Nephron (organoid): Measurements from ENCODE around the gene LSM11.

ENCODE experiments used
- H3K27ac Mint-ChIP-seq, 3 experiments: 2 replicates each; pipeline ENCODE4 v1.8.0; 2020; ENCODE audit warnings: mixed read lengths in 3 of 3, mild to moderate bottlenecking in 2 of 3, moderate library complexity in 1 of 3
- H3K27me3 Mint-ChIP-seq: 2 replicates; pipeline ENCODE4 v1.8.0; 2021; ENCODE audit warnings: low read depth, mild to moderate bottlenecking, moderate library complexity, mixed read lengths
- H3K36me3 Mint-ChIP-seq: 2 replicates; pipeline ENCODE4 v1.8.0; 2020; ENCODE audit warnings: low read depth, mixed read lengths
- H3K4me1 Mint-ChIP-seq: 2 replicates; pipeline ENCODE4 v1.8.0; 2020; ENCODE audit warnings: mixed read lengths
- H3K4me3 Mint-ChIP-seq, 3 experiments: 2 replicates each; pipeline ENCODE4 v1.8.0; 2020; ENCODE audit warnings: mild to moderate bottlenecking in 3 of 3, mixed read lengths in 3 of 3, moderate library complexity in 2 of 3
- H3K9me3 Mint-ChIP-seq: 2 replicates; pipeline ENCODE4 v1.8.0; 2020; ENCODE audit warnings: mixed read lengths
- CTCF ChIP-seq, 3 experiments: fragments of 200-600 bp; sonication (generic); IDR thresholded peaks; one replicate each; pipeline ENCODE4 v1.5.0; 2021; ENCODE audit warnings: antibody characterized with exemption in 3 of 3; ENCODE audit not compliant: unreplicated experiment in 3 of 3

The LSM11 gene

DNA sequence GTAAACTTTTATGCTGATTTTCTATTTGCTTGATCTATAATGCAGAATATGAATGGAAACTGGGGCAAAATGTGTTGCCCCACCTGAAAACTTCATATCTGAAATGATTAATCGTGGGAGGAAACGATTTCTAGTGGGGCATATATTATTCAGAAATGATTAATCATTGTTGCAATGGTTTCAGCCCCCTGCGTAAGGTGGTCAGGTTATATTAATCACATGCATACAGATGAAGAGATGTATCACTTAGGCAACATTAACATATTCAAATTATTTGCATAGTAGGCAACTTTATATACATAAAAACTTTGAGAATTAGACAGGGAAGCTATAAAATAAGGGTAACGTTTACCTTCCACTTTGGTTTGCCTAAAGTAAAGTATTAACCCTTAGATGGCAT, 49.8 kb downstream of the LSM11 start:
- Mint-ChIP-seq H3K4me1 (no peaks in the 10 kb centered on the region), H3K27me3 (no peaks in the 10 kb centered on the region), H3K9me3 (no peaks in the 10 kb centered on the region), H3K4me3 (no peak overlapping the region), H3K27ac (no peak overlapping the region), H3K36me3 (peaks cover 60% of the 10 kb centered on the region)
- TF ChIP-seq CTCF (IDR thresholded peaks at IDR 0.05; ENCODE audit: unreplicated experiment in 3 of 3), result no peak

- Mint-ChIP-seq H3K4me1 (no peaks in the 10 kb centered on the region), H3K4me3 (no peak overlapping the region)
Observed at GRCh38 chr5:157799578-157799977, 56.1 kb downstream of the LSM11 start.

DNA sequence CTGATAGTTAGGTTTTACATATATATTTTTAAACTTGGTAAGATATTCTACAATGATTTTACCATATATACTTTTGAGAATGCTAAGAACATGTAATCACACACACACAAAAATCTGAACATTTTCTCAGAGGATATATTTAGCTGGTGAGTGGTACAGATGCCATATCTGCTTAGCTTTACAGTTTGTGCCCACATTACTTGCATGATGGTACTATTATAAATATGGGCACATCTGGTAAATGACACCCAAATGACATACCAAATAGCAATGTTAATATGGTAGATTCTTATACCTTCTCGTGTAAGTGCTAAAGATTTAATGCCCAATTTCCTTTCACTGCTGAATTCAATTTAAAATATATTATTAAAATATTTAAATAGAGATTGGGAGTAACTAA, 56.6 kb downstream of the LSM11 start:
- Mint-ChIP-seq H3K27ac (no peak overlapping the region), H3K36me3 (peaks cover 50% of the 10 kb centered on the region), H3K4me3 (no peak overlapping the region), H3K9me3 (no peaks in the 10 kb centered on the region), H3K27me3 (no peaks in the 10 kb centered on the region), H3K4me1 (no peaks in the 10 kb centered on the region)
- no peak for TF ChIP-seq CTCF (IDR thresholded peaks at IDR 0.05; ENCODE audit: unreplicated experiment in 3 of 3)

More at GRCh38 chr5:157799578-157799977, 56.1 kb downstream of the LSM11 start:
- H3K9me3 Mint-ChIP-seq, result no peaks in the 10 kb centered on the region
- peaks cover 48% of the 10 kb centered on the region for H3K36me3 Mint-ChIP-seq
- H3K27me3 Mint-ChIP-seq, result no peaks in the 10 kb centered on the region
- no peak overlapping the region for H3K27ac Mint-ChIP-seq
- no peak for TF ChIP-seq CTCF (IDR thresholded peaks at IDR 0.05; ENCODE audit: unreplicated experiment in 3 of 3)

DNA sequence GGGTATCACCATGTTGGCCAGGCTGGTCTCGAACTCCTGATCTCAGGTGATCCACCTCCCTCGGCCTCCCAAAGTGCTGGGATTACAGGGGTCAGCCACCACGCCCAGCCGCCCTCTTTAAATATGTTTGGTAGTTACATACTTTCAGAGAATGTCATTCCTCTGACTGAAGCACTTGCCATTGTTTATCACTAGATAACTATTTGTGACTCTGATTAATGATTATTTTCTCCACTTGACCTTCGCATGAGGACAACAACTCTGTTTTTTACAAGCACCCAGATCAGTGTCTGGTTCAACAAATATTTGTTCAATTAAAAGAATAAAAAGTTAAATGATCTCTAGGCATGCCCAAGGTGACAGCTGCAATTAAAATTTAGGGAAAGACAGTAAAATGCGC, 59.2 kb downstream of the LSM11 start:
- no peak for TF ChIP-seq CTCF (IDR thresholded peaks at IDR 0.05; ENCODE audit: unreplicated experiment in 3 of 3)
- Mint-ChIP-seq H3K4me3 (no peak overlapping the region), H3K27ac (no peak overlapping the region), H3K27me3 (no peaks in the 10 kb centered on the region), H3K9me3 (no peaks in the 10 kb centered on the region), H3K4me1 (no peaks in the 10 kb centered on the region), H3K36me3 (peaks cover 57% of the 10 kb centered on the region)

DNA sequence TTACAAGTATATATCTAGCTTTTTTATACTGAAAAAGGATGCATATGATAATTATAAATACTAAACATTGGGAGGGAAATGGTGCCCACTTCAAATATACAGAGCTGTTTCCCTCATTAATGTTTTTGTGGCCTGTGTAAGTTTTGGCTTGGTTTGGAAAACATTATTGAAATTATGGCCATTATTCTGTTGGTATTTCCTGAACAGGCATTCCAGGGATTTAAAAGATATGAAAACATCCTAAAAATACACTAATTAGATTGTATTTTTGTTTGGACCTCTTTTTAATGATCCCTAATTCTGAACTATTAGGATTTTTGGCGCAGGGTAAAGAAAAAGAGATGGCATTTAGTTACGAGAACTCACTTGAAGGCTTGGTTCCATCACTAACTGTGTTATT, 64.5 kb downstream of the LSM11 start:
- TF ChIP-seq CTCF (IDR thresholded peaks at IDR 0.05; ENCODE audit: unreplicated experiment in 3 of 3), result no peak
- H3K9me3 Mint-ChIP-seq, result no peaks in the 10 kb centered on the region
- H3K36me3 Mint-ChIP-seq, result peaks cover 67% of the 10 kb centered on the region
- H3K4me3 Mint-ChIP-seq, result no peak overlapping the region
- H3K27me3 Mint-ChIP-seq, result no peaks in the 10 kb centered on the region
- H3K27ac Mint-ChIP-seq, result no peak overlapping the region
- peaks cover 3% of the 10 kb centered on the region for H3K4me1 Mint-ChIP-seq
